ENCODE measurements around the gene TWIST2.

- TF ChIP-seq RAD21 (conservative IDR thresholded peaks at IDR 0.05) (no peak), CTCF (IDR thresholded peaks at IDR 0.05; ENCODE audit: poor library complexity, severe bottlenecking) (no peak), POLR2AphosphoS5 (IDR thresholded peaks at IDR 0.05) (no peak), TAF1 (IDR thresholded peaks at IDR 0.05; ENCODE audit: low read depth) (no peak), EP300 (conservative IDR thresholded peaks at IDR 0.05; ENCODE audit: poor library complexity, severe bottlenecking) (no peak)
Observed at GRCh38 chr2:238948765-238949641, 101.1 kb downstream of the TWIST2 start.

Data from neural cell (in vitro differentiated cells).